Measurements from ENCODE around the gene PCDH9.

Gene PCDH9

DNA sequence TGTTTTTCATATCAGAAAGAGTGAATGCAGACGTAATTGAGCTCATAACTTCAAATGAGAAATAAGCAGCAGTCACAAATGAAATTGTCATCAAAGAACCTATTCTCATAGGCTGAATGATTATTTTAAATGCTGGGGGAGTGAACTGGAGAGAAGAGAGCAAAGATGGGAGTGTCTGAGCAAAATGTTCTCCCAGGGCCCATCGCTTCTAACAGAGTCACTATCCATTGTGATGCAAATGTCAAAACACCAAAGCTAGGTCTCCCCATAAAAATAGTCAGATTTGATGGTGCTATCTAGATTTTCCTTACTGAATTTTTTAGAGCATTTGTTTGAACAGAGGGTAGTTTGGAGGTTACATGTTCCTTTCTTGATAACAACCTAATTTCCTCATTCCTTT is 278.7 kb downstream of the PCDH9 start:
- ChIA-PET POLR2A (no interaction called here), CTCF (no interaction called here)
- DNase-seq (ENCODE audit: low read depth, low spot score), result no peak
- no peak overlapping the region for H3K4me3 ChIP-seq (ENCODE audit: low read depth, low read length)
- TF ChIP-seq, protein P1, sequence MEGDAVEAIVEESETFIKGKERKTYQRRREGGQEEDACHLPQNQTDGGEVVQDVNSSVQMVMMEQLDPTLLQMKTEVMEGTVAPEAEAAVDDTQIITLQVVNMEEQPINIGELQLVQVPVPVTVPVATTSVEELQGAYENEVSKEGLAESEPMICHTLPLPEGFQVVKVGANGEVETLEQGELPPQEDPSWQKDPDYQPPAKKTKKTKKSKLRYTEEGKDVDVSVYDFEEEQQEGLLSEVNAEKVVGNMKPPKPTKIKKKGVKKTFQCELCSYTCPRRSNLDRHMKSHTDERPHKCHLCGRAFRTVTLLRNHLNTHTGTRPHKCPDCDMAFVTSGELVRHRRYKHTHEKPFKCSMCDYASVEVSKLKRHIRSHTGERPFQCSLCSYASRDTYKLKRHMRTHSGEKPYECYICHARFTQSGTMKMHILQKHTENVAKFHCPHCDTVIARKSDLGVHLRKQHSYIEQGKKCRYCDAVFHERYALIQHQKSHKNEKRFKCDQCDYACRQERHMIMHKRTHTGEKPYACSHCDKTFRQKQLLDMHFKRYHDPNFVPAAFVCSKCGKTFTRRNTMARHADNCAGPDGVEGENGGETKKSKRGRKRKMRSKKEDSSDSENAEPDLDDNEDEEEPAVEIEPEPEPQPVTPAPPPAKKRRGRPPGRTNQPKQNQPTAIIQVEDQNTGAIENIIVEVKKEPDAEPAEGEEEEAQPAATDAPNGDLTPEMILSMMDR (IDR thresholded peaks at IDR 0.05; ENCODE audit: insufficient read depth, low read length, missing control alignments), result no peak

DNA sequence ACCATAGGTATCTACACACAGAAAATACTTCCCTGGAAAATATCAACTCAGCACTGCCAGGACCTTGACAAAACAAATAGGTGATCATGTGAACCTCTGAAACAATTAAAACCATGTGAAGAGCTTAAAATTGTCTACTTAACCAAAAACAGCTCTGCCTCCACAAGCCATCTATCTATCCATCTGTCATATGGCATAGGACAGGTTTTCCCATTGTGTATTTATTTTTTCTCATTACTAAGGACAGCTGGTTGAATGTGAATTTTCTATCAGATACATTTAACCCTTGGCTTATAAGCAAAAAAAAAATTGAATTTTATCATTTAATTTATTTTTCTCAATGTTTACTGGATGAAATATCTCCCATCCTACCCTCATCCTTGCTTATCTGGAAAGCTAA is 279.5 kb downstream of the PCDH9 start:
- no peak for DNase-seq (ENCODE audit: low read depth, low spot score)
- TF ChIP-seq, protein P1 (IDR thresholded peaks at IDR 0.05; ENCODE audit: insufficient read depth, low read length, missing control alignments), result no peak
- H3K4me3 ChIP-seq (ENCODE audit: low read depth, low read length), result no peak overlapping the region
- CTCF ChIA-PET, result interaction anchor here (1.2 kb wide), 1 partner anchor 10 kb away, joined by 3 read pairs; no protein-coding TSS in a partner anchor
- POLR2A ChIA-PET, result no interaction called here

- ChIA-PET POLR2A (no interaction called here), CTCF (no interaction called here)
- no peak for DNase-seq (ENCODE audit: low read depth, low spot score)
These were observed 281.2 kb downstream of the PCDH9 start for GRCh38 chr13:66948910-66949309.

DNA sequence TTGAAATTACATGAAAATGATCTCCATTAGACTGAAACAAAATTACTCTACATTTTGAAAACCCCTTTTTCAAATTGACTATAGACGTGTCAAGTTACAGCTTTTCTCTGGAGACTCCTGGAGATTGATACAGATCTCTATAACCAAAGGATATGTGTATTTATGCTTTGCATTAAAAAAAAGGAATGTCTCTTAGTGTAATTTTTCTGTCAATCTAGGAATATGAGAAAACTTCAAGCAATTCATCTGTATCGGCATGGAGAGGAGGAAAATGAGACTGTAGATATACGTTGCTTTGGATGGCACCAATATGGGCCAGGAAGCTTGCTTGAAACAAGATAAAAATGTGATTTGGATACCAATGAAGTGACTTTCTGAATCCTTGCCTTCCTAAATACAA is 286.6 kb downstream of the PCDH9 start:
- DNase-seq (ENCODE audit: low read depth, low spot score), result no peak
- TF ChIP-seq, protein P1 (IDR thresholded peaks at IDR 0.05; ENCODE audit: insufficient read depth, low read length, missing control alignments), result no peak
- POLR2A ChIA-PET, result no interaction called here
- H3K4me3 ChIP-seq (ENCODE audit: low read depth, low read length), result no peak overlapping the region
- CTCF ChIA-PET, result no interaction called here

More at GRCh38 chr13:66948910-66949309, 281.2 kb downstream of the PCDH9 start:
- H3K4me3 ChIP-seq (ENCODE audit: low read depth, low read length), result no peak overlapping the region
- TF ChIP-seq, protein P1 (IDR thresholded peaks at IDR 0.05; ENCODE audit: insufficient read depth, low read length, missing control alignments), result no peak

DNA sequence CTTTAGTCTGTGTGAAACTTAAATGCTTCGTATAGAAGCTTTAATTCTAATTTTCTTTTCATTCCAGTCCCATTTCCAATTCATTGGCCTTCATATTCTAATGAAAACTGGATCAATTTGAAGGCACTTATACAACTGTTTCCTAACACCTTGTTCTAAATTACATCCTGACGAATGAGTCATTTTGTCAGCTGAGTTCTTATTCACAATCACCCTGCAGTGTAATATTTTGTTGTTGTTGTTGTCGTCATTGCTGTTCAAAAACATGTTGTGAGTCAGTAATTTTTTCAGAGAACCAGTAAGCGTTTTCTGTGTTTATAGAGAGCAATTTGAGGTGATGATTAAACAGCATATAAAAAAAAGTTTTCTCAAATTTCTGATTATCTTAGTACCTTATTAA is 290.0 kb downstream of the PCDH9 start:
- TF ChIP-seq, protein P1 (IDR thresholded peaks at IDR 0.05; ENCODE audit: insufficient read depth, low read length, missing control alignments), result no peak
- ChIA-PET CTCF (no interaction called here), POLR2A (no interaction called here)
- H3K4me3 ChIP-seq (ENCODE audit: low read depth, low read length), result no peak overlapping the region
- no peak for DNase-seq (ENCODE audit: low read depth, low spot score)

DNA sequence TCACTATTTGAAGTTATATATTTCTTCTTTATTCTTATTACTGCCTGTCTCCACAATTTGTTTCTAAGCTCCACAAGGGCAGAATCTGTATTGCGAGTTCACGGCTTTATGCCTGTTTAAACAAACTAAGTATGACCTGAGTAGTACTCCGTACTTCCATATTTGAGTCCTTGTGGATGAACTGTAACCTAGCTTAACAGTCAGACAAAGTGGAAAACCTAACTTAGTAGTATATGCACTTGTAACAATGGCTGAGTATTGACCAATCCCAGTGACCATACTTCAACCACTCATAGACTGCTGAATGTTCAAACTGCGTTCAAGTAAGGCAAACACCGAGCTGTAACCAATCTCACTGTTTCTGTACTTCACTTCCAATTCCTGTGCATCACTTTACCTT is 292.7 kb downstream of the PCDH9 start:
- H3K4me3 ChIP-seq (ENCODE audit: low read depth, low read length), result no peak overlapping the region
- ChIA-PET POLR2A (no interaction called here), CTCF (no interaction called here)
- TF ChIP-seq, protein P1 (IDR thresholded peaks at IDR 0.05; ENCODE audit: insufficient read depth, low read length, missing control alignments), result no peak
- no peak for DNase-seq (ENCODE audit: low read depth, low spot score)
